Measurements from ENCODE around the gene NSG2.
"Not testable (repeated sequence)": the region's sequence is repeated elsewhere in the genome, so short reads cannot be mapped to it uniquely, and the experiment has no call there.

Gene NSG2

GRCh38 chr5:174106997-174107655 is 61.6 kb downstream of the NSG2 start:
- FAIRE-seq = no peak

- no peak for FAIRE-seq
These were observed 63.2 kb downstream of the NSG2 start for GRCh38 chr5:174108745-174109144.

- no peak for FAIRE-seq
These were observed 64.3 kb downstream of the NSG2 start for GRCh38 chr5:174109698-174110260.

DNA sequence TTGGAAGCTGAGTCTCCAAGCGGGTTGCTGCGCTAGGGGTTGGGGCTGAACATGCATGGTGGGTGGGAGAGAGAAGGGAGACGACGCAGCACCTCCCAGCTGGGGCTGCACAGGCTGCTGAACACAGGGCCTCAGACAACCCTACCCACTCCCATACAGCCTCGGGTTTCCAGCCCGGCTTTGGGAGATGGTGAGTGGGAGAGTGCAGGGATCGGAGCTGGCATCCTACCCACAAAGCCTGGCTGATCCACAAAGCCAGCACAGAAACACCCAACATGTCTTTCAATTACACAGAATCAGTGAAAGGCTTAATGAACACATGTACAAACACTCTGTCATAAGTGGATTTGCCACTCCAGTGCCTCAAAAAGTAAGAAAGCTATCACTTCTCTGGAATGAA is 64.8 kb downstream of the NSG2 start:
- FAIRE-seq = no peak

DNA sequence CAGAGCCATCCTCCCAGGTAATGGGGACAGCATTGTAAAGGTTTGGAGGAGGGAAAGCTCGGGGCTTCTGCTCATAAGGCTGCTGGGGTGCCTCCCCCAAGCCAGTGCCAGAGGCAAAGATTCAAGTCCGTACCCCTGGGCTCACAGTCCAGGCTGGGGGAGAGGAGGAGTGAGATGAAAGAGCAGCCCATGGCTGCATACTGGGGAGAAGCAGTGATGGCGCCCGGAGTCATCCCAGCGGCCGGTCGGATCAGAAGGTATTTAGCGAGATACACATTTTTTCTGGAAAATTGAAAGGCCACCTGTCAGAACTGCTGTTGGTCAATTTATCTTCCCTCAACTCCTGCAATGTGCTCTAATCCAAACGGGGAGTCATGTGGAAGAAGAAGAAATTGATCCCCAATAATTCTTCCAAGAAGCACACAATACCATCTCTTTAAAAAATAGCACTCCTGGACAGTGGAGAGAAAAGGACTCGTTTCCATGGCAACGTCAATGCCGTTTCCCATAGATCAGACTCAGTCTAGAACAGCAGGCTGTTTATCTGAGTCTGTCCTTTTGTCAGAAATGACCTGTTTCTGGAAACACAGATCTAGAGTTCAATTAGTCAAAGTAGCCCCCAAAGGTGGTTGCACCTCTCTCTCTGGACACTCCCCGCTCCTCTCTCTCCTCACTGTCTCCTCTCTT is 65.9 kb downstream of the NSG2 start:
- FAIRE-seq = no peak

DNA sequence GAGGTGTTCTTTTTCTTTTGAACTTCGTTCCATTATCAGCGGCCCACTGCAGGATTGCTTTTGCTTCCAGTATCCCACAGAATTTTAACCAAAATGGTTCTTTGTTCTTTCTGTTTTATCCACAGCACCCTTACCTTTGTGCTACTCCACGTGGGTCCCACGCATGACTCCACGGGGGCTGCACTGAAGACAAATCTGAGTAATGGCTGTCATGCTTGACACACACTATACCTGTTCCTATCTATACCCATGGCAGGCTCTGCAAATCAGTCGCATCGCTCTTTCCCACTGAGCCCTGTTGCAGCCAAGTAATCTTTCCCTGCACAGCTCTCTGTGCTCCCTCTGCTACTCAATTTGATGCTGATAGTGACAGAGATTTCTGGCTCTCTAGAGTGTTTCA is 69.7 kb downstream of the NSG2 start:
- no peak for FAIRE-seq

- no peak for FAIRE-seq
These were observed 73.4 kb downstream of the NSG2 start for GRCh38 chr5:174118823-174119467.

DNA sequence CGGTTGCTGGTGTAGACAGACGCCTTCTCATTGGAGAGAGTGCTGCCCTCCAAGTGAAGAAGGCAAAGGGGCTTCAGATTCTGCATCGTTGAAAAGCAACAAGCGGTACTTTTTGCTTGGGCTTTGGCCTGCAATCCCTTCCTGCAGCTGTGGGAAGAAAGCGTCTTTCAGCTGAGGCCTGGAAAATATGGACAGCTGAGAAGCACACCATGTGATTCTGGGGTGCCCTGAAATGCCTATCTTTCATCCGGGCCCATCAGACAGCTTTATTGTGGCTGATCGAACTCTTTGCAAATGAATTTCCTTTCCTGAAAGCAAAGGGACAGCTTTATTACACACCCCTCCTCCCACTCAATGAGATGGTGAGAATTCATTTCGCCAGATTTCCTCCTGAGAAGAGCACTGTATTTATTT is 74.0 kb downstream of the NSG2 start:
- no peak for FAIRE-seq

- FAIRE-seq = no peak
These were observed 75.0 kb downstream of the NSG2 start for GRCh38 chr5:174120401-174121005.

- no peak for FAIRE-seq
These were observed 89.0 kb downstream of the NSG2 start for GRCh38 chr5:174134545-174134944.

- FAIRE-seq = no peak
These were observed 94.1 kb downstream of the NSG2 start for GRCh38 chr5:174139623-174140022.

DNA sequence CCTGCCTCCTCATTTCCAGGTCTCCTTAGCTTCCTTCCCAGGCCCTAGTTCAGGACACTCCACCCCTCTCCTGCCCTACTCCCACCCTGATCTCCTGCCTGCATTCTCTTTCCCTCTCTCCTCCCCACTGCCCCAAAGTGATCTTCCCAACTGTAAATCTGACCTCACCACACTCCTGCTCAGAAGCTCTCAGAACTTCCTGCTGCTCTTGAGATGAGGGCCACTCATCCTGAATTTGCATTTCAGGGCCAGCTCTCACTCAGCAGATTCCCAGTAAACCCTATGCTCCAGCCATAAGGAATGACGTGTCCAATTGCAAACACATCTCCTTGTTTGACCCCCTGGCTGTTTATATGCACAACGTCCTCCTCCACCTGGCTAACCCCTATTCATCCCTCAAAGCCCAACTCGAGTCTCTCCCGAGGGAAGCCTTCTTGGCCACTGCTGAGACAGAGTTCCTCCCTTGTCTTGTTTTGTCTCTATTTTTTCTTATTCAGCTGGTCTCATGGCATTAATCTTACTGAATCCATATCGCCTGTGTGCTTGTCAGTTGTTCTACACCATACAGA is 95.0 kb downstream of the NSG2 start:
- no peak for FAIRE-seq

GRCh38 chr5:174141398-174141797 is 95.9 kb downstream of the NSG2 start:
- no peak for FAIRE-seq

DNA sequence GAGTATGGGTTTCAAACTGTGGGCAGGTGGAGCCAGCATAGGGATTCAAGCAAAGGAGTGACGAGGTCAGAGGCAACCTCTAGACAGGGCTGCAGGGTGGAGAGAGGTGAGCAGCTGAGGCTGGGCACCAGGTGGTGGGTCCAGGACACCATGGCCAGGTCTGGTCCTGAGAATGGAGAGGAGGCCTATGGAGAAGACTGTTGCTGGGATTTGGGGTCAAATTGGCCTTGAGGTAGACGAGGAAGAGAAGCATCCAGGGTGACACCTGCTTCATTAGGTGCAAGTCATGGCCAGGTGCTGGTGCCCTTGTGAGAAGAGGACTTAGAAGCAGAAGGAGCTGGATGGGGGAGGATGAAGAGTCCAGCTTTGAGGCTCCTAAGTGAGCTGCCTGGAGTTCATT is 99.6 kb downstream of the NSG2 start:
- FAIRE-seq = no peak

- FAIRE-seq = no peak
These were observed 100.3 kb downstream of the NSG2 start for GRCh38 chr5:174145821-174146220.

DNA sequence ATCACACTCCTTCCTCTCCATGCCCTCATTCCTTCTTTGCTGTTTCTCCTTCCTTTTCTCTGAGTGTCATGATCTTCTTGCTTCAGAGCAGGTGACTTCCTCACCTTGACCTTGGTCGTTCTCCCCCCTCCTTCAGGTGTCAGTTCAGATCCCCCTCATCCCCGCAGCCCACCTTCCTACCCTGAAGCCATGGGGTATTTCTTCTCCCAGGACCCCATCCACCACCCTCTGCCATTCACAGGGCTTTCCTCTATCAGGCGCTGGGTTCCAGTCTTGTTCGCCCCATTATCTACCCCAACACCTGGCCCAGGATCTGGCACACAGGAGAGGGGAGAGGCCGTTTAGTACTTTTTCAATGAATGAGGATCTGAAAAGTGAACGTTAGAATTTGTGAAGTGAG is 101.0 kb downstream of the NSG2 start:
- no peak for FAIRE-seq

DNA sequence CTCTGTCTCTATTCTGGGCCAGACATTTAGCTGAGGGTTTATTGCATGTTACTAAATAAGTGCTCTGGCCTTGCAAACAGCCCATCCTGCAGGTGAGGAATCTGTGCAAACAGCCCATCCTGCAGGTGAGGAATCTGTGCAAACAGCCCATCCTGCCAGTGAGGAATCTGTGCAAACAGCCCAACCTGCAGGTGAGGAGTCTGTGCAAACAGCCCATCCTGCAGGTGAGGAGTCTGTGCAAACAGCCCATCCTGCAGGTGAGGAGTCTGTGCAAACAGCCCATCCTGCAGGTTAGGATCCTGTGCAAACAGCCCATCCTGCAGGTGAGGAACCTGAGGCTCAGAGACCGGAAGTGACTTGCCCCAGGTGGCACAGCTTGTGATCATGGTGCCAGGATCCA is 101.5 kb downstream of the NSG2 start:
- FAIRE-seq = not testable (repeated sequence)

GRCh38 chr5:174147551-174147950 is 102.0 kb downstream of the NSG2 start:
- no peak for FAIRE-seq

DNA sequence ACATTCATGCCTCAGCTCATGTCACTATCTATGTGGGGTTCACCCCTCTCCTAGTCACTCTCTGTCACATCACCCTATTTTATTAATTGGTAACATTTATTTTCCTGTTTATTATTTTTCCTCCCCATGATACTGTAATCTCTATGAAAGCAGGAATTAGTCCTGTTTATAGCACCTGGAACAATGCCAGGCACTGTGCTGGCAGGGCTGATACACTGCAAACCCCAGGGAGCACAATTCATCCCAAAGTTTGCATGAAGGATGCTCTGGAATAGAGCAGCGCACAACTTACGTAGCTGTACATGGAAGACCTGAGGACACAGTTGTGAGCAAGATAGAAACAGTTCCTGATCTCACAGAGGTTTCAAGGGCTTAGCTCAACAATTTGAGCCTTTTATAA is 103.2 kb downstream of the NSG2 start:
- no peak for FAIRE-seq

GRCh38 chr5:174149426-174149825 is 103.9 kb downstream of the NSG2 start:
- no peak for FAIRE-seq

DNA sequence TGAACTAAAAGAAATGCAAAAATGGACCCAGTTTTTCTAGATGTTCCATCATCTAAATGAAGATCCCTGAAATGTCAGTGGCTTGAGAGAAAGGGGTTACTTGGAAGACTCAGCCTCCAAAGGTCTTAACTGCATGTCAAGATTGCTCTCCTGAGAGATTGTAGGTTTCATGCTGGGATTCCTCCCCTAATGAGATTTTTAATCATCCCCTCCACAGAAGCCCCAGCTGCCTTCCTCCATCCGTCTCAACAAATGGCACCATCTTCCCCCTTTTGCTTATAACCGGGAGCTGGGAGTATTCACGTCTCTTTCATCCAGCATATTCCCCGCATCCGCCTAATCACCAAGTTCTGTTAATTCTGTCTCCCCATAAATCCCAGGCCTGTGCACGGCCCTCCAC is 104.5 kb downstream of the NSG2 start:
- no peak for FAIRE-seq

DNA sequence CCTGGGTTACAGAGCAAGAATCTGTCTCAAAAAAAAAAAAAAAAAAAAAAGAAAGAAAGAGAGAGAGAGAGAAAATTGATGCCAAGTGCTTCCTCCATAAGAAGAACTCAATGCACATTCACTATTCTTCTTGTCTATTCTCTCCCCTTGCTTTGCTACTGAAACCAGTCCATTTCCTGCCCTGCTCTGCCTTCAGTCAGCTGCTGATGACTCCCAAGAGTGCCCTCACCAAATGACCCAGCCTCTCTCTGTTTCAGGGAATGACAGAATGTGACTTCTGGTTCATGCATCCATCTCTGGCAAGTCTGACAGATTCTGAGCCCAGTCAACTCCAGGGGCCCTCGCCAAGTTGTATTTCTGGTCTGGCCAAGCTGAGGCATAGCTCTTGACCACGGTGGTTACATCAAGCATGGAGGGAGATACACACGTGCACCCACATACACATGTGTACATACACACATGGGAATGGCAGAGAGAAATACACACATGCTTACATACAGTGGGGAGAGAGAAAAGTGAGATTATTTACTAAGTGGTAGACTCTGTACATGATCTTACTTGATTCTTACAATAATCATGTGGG is 106.2 kb downstream of the NSG2 start:
- no peak for FAIRE-seq

- no peak for FAIRE-seq
These were observed 109.1 kb downstream of the NSG2 start for GRCh38 chr5:174154559-174154958.

All from islet of Langerhans (tissue), 1 donor.